IPS DF 6.9 (cell line): Measurements from ENCODE around the gene MPRIP.

Experiments used
- DNase-seq: peaks from one replicate; pipeline ENCODE4 v3.0.0-alpha.2; 2013; ENCODE audit warnings: low read depth, low spot score
- H3K27ac ChIP-seq: one replicate; pipeline ENCODE4 v1.5.1; 2013; ENCODE audit warnings: low read length, control low read depth
- H3K27me3 ChIP-seq: 2 replicates; pipeline ENCODE4 v1.6.1; 2013; ENCODE audit warnings: mild to moderate bottlenecking, low read length; ENCODE audit not compliant: control insufficient read depth, insufficient read depth
- H3K36me3 ChIP-seq: 2 replicates; pipeline ENCODE4 v1.6.1; 2013; ENCODE audit warnings: low read length; ENCODE audit not compliant: control insufficient read depth, insufficient read depth
- H3K4me1 ChIP-seq: 2 replicates; pipeline ENCODE4 v1.6.1; 2013; ENCODE audit warnings: low read length; ENCODE audit not compliant: control insufficient read depth, insufficient read depth
- H3K4me3 ChIP-seq: 2 replicates; pipeline ENCODE4 v1.5.1; 2013; ENCODE audit warnings: mild to moderate bottlenecking, low read length
- H3K9me3 ChIP-seq: 2 replicates; pipeline ENCODE4 v1.6.1; 2013; ENCODE audit warnings: low read length, inconsistent platforms; ENCODE audit not compliant: control insufficient read depth, insufficient read depth
- WGBS: extraction: QIAGEN DNeasy Blood & Tissue Kit; methylation state at CpG from one replicate; pipeline ENCODE4 v1.1.7; 2013; ENCODE audit warnings: mixed read lengths, missing lambda C conversion rate; ENCODE audit not compliant: insufficient read length, insufficient coverage; 5-methylcytosine and 5-hydroxymethylcytosine counted together

MPRIP gene

DNA sequence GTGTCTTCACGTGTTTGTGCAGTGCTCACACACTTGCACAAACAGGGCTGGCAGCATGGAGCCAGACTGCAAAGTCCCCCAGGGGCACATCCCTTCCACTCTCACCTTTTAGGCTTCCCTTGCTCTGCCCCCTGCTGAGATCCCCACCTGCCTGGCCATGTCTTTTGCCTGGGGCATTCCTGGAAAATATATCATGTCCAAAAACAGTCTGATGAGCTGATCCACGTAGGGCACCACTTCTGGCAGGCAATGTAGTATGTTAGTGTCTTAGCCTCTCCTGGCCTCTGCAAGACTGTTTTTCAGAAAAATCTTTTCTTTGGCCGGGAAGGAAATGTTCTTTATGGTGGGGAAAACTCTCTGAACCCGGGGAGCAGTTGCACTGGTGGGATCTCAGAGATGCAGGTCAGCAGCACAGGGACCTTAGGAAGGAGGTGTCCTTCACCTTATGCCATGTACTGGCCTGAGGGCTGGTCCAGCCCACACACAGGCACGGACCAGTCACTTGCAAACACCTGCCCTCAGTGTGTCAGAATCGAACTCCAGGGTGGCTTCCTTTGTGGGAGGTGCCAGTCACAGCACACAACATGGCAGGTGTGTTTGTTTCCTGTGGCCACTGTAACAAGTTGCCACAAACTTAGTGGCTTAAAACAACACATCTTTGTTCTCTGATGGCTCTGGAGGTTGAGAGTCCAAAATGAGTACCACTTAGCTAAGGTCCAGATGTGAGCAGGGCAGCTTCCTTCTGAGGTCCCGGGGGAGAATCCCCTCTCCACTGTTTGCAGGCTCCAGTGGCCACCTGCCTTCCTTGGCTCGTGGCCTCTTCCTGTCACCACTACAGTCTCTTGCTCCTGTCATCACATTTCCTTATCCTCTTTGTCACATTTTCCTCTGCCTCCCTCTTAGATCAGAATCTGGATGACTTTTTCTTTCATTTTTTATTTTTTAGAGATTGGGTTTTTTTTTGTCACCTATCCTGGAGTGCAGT, 46.6 kb downstream of the MPRIP start:
- Histone ChIP-seq H3K9me3 (no peaks in the 10 kb centered on the region), H3K27me3 (no peaks in the 10 kb centered on the region), H3K27ac (no peak overlapping the region), H3K36me3 (no peaks in the 10 kb centered on the region), H3K4me3 (no peak overlapping the region), H3K4me1 (peaks cover 4% of the 10 kb centered on the region; the same call in 1 of the 2 replicates)
- DNase-seq = no peak
- WGBS = no CpG with 5 or more reads among the region's 8 CpGs

DNA sequence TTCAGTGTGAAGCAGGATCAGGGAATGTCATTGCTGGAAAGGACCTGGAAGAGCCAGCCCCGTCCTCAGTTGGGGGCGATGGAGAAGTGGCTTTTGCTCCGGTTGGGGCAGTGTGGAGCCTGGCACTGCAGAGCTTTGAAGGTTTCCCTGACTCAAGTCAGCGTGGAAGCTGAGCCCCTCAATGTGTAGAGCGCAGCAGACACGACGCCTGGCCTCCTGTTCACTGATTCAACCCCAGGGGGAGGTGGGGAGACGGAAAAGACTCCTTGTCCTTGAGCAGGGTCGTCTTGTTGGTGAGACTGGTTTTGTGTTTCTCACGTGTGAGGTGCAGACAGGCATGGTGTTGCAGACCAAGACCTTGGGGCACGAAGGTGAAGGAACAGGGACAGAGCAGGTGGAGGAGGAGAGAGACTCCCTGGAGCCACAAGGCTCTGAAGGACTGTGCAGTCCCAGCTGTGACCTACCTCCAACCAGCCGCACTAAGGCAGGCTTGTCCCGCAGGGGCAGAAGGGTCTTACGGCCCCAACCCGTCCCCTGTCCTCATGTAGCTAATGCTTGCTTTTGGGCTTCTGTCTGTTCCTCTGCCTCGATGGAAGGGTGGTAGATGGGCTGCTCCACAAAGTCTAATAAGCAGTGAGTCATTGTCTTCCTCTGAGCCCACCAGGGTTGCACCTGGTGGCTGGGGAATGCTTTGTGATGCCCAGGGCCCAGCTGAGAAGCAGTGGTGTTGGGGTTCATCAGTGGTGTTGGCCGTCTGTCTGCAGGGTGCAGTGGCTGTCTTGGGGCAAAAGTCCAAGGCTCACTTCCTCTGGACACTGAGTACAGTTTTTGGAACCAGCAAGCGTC, 47.8 kb downstream of the MPRIP start:
- Histone ChIP-seq H3K27me3 (no peaks in the 10 kb centered on the region), H3K27ac (no peak overlapping the region), H3K36me3 (no peaks in the 10 kb centered on the region), H3K4me3 (no peak overlapping the region), H3K4me1 (peaks cover 4% of the 10 kb centered on the region; the same call in 1 of the 2 replicates), H3K9me3 (no peaks in the 10 kb centered on the region)
- no peak for DNase-seq
- WGBS = no CpG with 5 or more reads among the region's 18 CpGs

DNA sequence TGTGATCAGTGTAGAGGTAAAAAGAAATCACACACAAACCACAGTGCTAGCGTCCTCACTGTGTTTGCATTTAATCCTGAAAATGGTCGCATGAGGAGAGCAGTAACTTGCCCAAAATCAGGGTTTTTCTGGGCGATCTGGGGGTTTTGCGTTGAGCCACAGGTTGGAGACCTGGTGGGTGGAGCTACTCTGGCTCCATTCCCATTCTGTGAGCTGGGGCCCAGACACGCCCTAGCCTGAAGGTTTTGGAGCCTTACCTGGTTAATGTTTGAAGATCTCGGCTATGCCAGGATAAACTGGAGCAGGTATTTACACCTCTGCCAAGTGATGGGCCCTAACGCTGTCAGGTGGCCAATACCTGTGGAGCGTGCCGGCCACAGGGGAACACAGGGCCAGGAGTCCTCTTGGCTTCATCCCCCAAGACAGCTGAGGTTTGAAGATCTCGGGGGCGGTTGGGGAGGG, 48.4 kb downstream of the MPRIP start:
- DNase-seq = no peak
- H3K27ac ChIP-seq = no peak overlapping the region
- H3K27me3 ChIP-seq = no peaks in the 10 kb centered on the region
- H3K9me3 ChIP-seq = no peaks in the 10 kb centered on the region
- no peaks in the 10 kb centered on the region for H3K36me3 ChIP-seq
- H3K4me3 ChIP-seq = no peak overlapping the region
- peaks cover 8% of the 10 kb centered on the region for H3K4me1 ChIP-seq
- no CpG with 5 or more reads among the region's 11 CpGs for WGBS

DNA sequence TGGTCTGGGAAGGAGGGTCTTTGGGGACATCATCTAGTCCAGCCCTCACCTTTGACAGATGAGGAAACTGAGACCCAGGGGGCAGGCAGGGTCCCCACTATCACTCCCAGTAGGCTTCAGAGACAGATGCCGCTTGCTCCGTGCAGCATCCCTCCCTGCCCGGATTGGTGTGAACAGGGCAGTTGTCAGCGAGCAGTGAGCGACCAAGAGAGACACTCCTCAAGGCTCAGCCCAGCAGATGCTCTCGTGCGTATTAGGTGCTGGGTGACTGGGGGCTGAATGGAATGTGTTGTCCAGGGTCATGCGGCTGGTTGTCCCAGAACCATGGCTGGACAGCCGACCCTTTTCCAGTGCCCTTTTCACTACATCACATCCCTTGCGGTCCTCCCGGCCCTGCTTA, 49.0 kb downstream of the MPRIP start:
- no peaks in the 10 kb centered on the region for H3K27me3 ChIP-seq
- WGBS = no CpG with 5 or more reads among the region's 11 CpGs
- H3K4me1 ChIP-seq = peaks cover 11% of the 10 kb centered on the region

DNA sequence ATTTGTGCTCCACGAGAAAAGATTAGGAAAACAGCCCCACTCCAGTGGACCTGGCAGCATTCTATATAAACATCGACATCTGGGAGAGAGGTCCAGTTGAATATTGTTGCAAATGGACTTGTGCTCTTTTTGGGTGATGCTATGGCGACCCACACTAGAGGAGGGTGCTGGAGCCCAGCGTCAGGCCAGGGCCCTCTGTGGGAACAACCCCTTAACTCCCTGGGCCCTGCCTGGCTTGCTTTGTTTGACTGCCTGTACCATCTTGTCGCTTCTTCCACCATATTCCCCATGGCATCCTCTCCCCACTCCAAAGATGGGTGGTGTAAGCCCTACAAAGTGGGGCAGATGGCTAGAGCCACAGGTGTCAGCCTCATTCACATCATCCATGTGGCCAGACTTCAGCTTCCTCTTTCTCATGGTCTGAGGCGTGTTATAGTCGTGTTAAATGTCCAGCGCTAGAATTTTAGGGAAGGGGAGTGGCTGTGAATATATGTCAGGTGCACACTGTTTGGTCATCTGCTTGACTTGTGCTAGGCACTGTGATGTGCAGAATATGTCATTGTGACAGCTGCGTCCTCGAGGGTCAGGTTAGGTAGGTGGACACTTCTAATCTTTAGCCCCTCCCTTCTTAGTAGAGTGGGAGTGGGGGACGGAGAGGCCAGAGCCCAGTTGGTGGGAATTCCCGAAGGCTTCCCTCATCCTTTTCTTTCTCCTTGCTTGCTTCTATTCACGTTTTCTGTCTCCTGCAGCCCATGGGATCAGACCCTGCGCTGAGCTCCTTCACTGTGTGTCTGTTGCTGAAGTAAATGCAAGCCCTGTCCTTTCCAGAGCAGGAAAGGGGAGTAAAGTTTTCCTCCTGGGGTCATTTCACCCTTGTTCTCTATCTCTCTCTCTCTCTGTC, 49.8 kb downstream of the MPRIP start:
- no peaks in the 10 kb centered on the region for H3K27me3 ChIP-seq
- no CpG with 5 or more reads among the region's 14 CpGs for WGBS
- H3K36me3 ChIP-seq = no peaks in the 10 kb centered on the region
- no peak overlapping the region for H3K27ac ChIP-seq
- no peak for DNase-seq
- no peaks in the 10 kb centered on the region for H3K9me3 ChIP-seq
- H3K4me1 ChIP-seq = peaks cover 11% of the 10 kb centered on the region
- H3K4me3 ChIP-seq = no peak overlapping the region

More for the DNA sequence above, 49.0 kb downstream of the MPRIP start:
- no peak for DNase-seq
- no peaks in the 10 kb centered on the region for H3K9me3 ChIP-seq
- no peak overlapping the region for H3K4me3 ChIP-seq
- H3K27ac ChIP-seq = no peak overlapping the region
- no peaks in the 10 kb centered on the region for H3K36me3 ChIP-seq

DNA sequence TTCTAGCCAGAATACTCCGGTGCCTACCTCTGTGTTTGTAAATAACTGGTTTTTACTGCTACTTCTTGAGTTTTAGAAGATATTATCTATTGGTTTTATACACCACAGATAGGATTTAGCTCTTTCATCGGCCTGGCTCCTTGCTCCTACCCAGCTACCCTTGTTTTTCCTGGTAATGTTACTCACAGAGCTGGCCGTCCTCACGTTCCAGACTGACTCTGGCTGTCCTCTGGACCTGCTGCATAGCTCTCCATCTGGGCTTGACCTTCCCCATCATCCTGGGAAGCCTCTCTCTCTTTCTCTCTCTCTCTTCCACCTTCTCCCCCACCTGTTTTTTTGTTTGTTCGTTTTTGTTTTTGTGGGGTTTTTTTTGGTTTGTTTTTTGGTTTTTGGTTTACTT, 51.5 kb downstream of the MPRIP start:
- H3K36me3 ChIP-seq = no peaks in the 10 kb centered on the region
- no CpG with 5 or more reads among the region's 5 CpGs for WGBS
- peaks cover 11% of the 10 kb centered on the region for H3K4me1 ChIP-seq
- H3K27me3 ChIP-seq = no peaks in the 10 kb centered on the region
- no peaks in the 10 kb centered on the region for H3K9me3 ChIP-seq
- no peak overlapping the region for H3K4me3 ChIP-seq
- no peak overlapping the region for H3K27ac ChIP-seq
- no peak for DNase-seq

DNA sequence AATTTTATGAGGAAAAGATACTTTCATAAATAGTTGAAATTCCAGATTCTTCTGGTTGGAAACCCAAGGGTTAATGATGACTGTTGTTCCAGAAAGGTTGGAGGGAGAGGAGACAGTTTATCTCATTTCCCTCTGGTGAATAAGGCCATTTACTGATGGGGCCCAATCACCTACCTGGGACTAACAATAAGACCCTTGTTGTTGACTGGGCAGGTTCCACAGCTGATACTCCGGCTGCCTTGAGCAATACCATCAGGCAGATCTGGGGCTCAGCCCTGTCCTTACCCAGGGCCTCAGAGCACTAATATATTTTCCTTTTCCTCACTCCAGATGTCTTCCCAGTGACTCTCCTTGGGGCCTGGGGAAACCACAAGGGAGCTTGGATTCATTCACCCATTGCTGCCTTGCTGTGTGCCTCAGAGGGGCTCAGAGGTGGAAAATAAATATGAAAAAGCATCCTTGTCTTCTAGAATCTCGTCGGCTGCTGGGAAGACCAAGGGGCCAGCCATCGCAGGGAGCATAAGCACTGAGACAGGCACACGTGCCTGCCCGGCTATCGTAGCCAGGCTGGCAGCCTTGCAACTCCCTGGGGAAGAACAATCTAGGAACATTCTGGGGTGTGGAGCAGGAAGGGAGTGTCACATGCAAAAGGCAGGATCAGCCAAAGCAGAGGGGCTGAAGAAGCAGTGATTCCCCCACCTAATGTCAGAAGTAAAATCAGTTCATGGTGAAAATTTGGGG, 54.4 kb downstream of the MPRIP start:
- no peak overlapping the region for H3K4me3 ChIP-seq
- no peak overlapping the region for H3K27ac ChIP-seq
- no peak for DNase-seq
- no peaks in the 10 kb centered on the region for H3K9me3 ChIP-seq
- peaks cover 13% of the 10 kb centered on the region for H3K4me1 ChIP-seq
- no CpG with 5 or more reads among the region's 7 CpGs for WGBS
- no peaks in the 10 kb centered on the region for H3K36me3 ChIP-seq
- H3K27me3 ChIP-seq = no peaks in the 10 kb centered on the region

DNA sequence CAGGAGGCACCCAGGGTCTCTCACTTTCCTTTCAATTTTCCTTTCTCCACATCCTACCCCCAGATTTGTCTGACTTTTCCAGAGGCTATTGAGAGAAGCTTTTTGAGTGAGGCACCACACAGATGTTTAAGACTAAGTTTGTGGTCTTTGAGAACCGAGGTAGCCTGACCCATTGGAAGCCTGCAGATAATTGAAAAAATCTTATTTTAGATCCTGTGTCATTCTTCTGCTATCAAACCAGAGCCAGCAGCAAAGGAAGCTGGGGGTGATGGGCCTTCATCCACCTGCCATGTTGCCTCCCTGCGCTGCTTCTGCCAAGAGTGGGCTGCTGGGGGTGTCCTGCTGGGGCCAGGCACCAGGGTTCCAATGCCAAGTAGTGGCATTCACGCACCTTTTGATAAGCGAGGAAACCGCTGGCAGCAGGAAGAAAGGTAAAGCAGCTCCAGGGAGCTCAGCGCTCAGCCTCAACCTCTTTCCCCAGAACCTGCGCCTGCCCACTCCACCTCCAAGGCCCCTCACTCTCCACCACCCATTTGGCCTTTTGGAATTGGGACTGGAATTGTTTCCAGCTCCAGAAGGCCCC, 55.6 kb downstream of the MPRIP start:
- no peaks in the 10 kb centered on the region for H3K27me3 ChIP-seq
- DNase-seq = no peak
- WGBS = no CpG with 5 or more reads among the region's 7 CpGs
- H3K4me1 ChIP-seq = peaks cover 9% of the 10 kb centered on the region
- no peak overlapping the region for H3K4me3 ChIP-seq
- H3K36me3 ChIP-seq = no peaks in the 10 kb centered on the region
- H3K27ac ChIP-seq = no peak overlapping the region
- H3K9me3 ChIP-seq = no peaks in the 10 kb centered on the region

DNA sequence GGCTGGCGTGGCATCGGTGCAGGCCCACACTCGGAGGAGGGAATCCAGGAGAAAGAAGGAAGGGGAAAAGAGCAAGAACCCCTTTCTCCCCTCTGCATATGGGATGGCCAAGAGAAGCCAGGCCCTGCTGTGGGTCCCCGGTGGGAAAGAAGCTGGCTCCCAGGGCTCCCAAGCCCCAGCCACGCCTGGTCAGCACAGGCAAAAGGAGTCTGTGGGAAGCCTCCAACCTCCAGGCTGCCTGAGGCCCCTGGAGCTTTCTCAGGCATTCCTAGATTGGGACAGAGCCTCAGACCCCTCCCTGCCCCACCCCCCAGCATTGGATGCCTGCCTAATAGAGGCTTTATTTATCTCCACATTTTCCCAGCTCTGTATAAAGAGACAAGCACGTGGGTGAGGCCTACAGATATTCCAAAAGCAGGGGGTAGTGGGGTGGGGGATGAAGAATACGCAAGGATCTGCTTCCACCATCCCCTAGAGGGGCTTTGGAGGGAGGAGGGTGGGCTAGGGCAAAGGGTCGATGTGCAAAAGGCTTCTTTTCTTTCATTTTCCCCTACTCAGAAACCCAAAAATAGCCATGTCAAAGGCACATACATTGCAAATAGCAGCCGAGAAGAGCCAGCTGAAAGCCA, 56.4 kb downstream of the MPRIP start:
- Histone ChIP-seq H3K9me3 (no peaks in the 10 kb centered on the region), H3K27me3 (no peaks in the 10 kb centered on the region), H3K36me3 (no peaks in the 10 kb centered on the region), H3K4me3 (no peak overlapping the region), H3K27ac (no peak overlapping the region), H3K4me1 (peaks cover 9% of the 10 kb centered on the region)
- WGBS = no CpG with 5 or more reads among the region's 9 CpGs
- no peak for DNase-seq
